Measurements from ENCODE around the gene ANKRD55. TPM values are rescaled to one million over a fixed set of nuclear protein-coding genes. Genes with fewer than 3 reads are reported as not detected.

The ANKRD55 gene
- total and polyA plus RNA-seq, 2 donors (not counting 3 experiments of a cell fraction or from before 2014, with no cell fraction given): 1.4 to 2.1 TPM

DNA sequence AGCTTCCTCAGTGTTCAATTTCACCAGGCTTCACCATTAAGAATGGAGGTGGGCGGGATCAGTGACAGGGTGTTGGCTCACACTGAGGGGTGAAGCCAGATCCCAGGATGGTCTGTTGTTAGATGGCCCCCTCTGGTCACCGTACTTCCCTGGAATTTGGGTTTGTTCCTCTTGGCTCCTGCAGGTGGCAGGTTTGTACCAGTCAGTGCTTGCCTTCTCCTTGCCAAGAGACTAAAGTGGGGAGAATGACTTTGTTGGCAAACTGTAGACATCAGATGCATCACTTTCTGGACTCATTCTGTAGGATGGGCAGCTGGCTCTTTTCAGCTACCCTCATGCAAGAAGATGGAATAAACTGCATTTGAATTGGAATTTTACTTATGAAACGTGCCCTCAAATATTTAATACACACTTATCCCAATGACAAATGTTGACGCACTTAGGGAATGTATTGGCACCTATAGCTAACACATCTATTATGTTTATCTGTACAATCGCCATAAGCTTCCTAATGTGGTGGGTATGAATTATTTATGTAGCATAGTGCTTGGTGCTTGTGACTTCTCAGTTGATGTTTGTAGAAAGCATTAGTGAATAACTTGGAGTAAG, 31.4 kb upstream of the ANKRD55 start:
- no peaks in the 10 kb centered on the region for H3K4me1 ChIP-seq (ENCODE audit: control insufficient read depth, extremely low read depth, insufficient read depth, low read length)
- ChIA-PET CTCF (interaction anchor here (0.9 to 3.3 kb wide), 6 partner anchors 33 to 873 kb away, joined by 3 to 20 read pairs (median 4); no protein-coding TSS in a partner anchor), POLR2A (interaction anchor here (0.6 kb wide), 1 partner anchor 565 kb away, joined by 3 read pairs; no protein-coding TSS in a partner anchor)
- H3K79me2 ChIP-seq (ENCODE audit: control insufficient read depth, insufficient read depth, low read length): no peaks in the 10 kb centered on the region
- dilution Hi-C loops (cut with MboI; ENCODE audit: extremely low pct_ligation_motif_present, low sequenced_read_pairs) (no loop called here), intact Hi-C loops (cut with micrococcal nuclease) (loop anchor here (5.0 kb wide), 1 partner anchor 52 kb away; no protein-coding TSS in a partner anchor)
- H3K4me2 ChIP-seq (ENCODE audit: insufficient read depth, low read length): no peak overlapping the region
- H2AFZ ChIP-seq (ENCODE audit: low read depth, low read length): no peak overlapping the region
- no peaks in the 10 kb centered on the region for H3K36me3 ChIP-seq (ENCODE audit: control insufficient read depth in 2 of 2, extremely low read depth in 1 of 2, insufficient read depth in 2 of 2, low read length in 2 of 2)
- H3K9me3 ChIP-seq (replicated peaks; ENCODE audit: control insufficient read depth, insufficient read depth, low read length): no peaks in the 10 kb centered on the region
- H4K20me1 ChIP-seq (replicated peaks; ENCODE audit: control insufficient read depth, extremely low read depth, insufficient read depth, low read length): no peaks in the 10 kb centered on the region
- no peak overlapping the region for H3K27ac ChIP-seq (ENCODE audit: insufficient read depth, low read depth, low read length)
- DNase-seq (ENCODE audit: low read depth, low spot score) (no peak), FAIRE-seq (peak; percentile 48)
- no peaks in the 10 kb centered on the region for H3K9me1 ChIP-seq (replicated peaks; ENCODE audit: control insufficient read depth, extremely low read depth, insufficient read depth, low read length)
- no TSS peak for BruUV-seq (replicated peaks)
- no peak overlapping the region for H3K4me3 ChIP-seq (replicated peaks in 1 of 3; ENCODE audit: insufficient read depth in 1 of 3, low read depth in 1 of 3, low read length in 3 of 3)
- no peak for TF ChIP-seq JUN (IDR thresholded peaks at IDR 0.05; ENCODE audit: borderline replicate concordance, insufficient read depth, insufficient read length, low read depth)
- TF ChIP-seq, protein P1, sequence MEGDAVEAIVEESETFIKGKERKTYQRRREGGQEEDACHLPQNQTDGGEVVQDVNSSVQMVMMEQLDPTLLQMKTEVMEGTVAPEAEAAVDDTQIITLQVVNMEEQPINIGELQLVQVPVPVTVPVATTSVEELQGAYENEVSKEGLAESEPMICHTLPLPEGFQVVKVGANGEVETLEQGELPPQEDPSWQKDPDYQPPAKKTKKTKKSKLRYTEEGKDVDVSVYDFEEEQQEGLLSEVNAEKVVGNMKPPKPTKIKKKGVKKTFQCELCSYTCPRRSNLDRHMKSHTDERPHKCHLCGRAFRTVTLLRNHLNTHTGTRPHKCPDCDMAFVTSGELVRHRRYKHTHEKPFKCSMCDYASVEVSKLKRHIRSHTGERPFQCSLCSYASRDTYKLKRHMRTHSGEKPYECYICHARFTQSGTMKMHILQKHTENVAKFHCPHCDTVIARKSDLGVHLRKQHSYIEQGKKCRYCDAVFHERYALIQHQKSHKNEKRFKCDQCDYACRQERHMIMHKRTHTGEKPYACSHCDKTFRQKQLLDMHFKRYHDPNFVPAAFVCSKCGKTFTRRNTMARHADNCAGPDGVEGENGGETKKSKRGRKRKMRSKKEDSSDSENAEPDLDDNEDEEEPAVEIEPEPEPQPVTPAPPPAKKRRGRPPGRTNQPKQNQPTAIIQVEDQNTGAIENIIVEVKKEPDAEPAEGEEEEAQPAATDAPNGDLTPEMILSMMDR (IDR thresholded peaks at IDR 0.05; ENCODE audit: extremely low read depth in 1 of 2, insufficient read depth in 1 of 2, low read depth in 1 of 2, low read length in 2 of 2): peak; percentile 45 to 54
- H3K27me3 ChIP-seq (ENCODE audit: control insufficient read depth in 2 of 2, insufficient read depth in 2 of 2, low read length in 2 of 2): no peaks in the 10 kb centered on the region
- H3K9ac ChIP-seq (replicated peaks; ENCODE audit: extremely low read depth, insufficient read depth, low read length): no peak overlapping the region

DNA sequence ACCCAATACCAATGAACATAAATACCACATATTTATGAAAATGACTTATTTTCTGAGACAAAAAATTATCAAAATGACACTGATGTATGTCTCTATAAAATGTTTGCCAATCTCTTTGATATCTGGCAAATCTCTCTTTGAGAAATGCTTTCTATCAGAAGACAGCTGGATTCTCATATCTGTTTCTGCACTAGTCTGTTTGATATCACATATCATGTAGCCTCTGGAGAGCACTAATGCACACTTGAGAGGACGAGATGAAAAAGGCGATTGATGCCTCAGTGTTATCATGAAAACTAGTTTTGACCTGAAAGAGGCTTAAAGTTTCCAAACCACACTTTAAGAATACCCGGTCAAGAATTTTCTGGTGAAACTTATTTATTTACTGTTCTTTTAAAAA, 29.1 kb upstream of the ANKRD55 start:
- TF ChIP-seq GATA2 (IDR thresholded peaks at IDR 0.05; ENCODE audit: insufficient read depth, insufficient read length, low read depth, low read length) (no peak), FOS (IDR thresholded peaks at IDR 0.05; ENCODE audit: borderline replicate concordance, insufficient read depth, low read length) (no peak), EZH2 (IDR thresholded peaks at IDR 0.05; ENCODE audit: borderline replicate concordance, low read depth, low read length, severe bottlenecking) (no peak), MAX (IDR thresholded peaks at IDR 0.05; ENCODE audit: insufficient read depth, insufficient read length) (no peak), POLR2AphosphoS5 (IDR thresholded peaks at IDR 0.05; ENCODE audit: insufficient read depth, low read depth, low read length) (no peak), POLR2A (IDR thresholded peaks at IDR 0.05; ENCODE audit: low read depth, low read length) (no peak), JUN (IDR thresholded peaks at IDR 0.05; ENCODE audit: borderline replicate concordance, insufficient read depth, insufficient read length, low read depth) (no peak), MYC (IDR thresholded peaks at IDR 0.05; ENCODE audit: low read depth, low read length) (no peak)
- TF ChIP-seq, protein P1 (IDR thresholded peaks at IDR 0.05; ENCODE audit: extremely low read depth in 1 of 2, insufficient read depth in 1 of 2, low read depth in 1 of 2, low read length in 2 of 2): no peak
- no peak overlapping the region for H3K9ac ChIP-seq (replicated peaks; ENCODE audit: extremely low read depth, insufficient read depth, low read length)
- H4K20me1 ChIP-seq (replicated peaks; ENCODE audit: control insufficient read depth, extremely low read depth, insufficient read depth, low read length): no peaks in the 10 kb centered on the region
- H2AFZ ChIP-seq (ENCODE audit: low read depth, low read length): no peak overlapping the region
- CTCF ChIA-PET: interaction anchor here (3.3 kb wide), 1 partner anchor 576 kb away, joined by 20 read pairs; no protein-coding TSS in a partner anchor
- DNase-seq (ENCODE audit: low read depth, low spot score): no peak
- no peaks in the 10 kb centered on the region for H3K27me3 ChIP-seq (ENCODE audit: control insufficient read depth in 2 of 2, insufficient read depth in 2 of 2, low read length in 2 of 2)
- dilution Hi-C loops (cut with MboI; ENCODE audit: extremely low pct_ligation_motif_present, low sequenced_read_pairs): no loop called here
- no peak overlapping the region for H3K27ac ChIP-seq (ENCODE audit: insufficient read depth, low read depth, low read length)
- intact Hi-C loops (cut with micrococcal nuclease): no loop called here
- H3K4me3 ChIP-seq (replicated peaks in 1 of 3; ENCODE audit: insufficient read depth in 1 of 3, low read depth in 1 of 3, low read length in 3 of 3): no peak overlapping the region
- POLR2A ChIA-PET: no interaction called here
- H3K9me1 ChIP-seq (replicated peaks; ENCODE audit: control insufficient read depth, extremely low read depth, insufficient read depth, low read length): no peaks in the 10 kb centered on the region
- H3K4me2 ChIP-seq (ENCODE audit: insufficient read depth, low read length): no peak overlapping the region
- no TSS peak for BruUV-seq (replicated peaks)
- FAIRE-seq: no peak
- no peaks in the 10 kb centered on the region for H3K9me3 ChIP-seq (replicated peaks; ENCODE audit: control insufficient read depth, insufficient read depth, low read length)
- no peaks in the 10 kb centered on the region for H3K79me2 ChIP-seq (ENCODE audit: control insufficient read depth, insufficient read depth, low read length)
- no peaks in the 10 kb centered on the region for H3K4me1 ChIP-seq (ENCODE audit: control insufficient read depth, extremely low read depth, insufficient read depth, low read length)
- H3K36me3 ChIP-seq (ENCODE audit: control insufficient read depth in 2 of 2, extremely low read depth in 1 of 2, insufficient read depth in 2 of 2, low read length in 2 of 2): no peaks in the 10 kb centered on the region

All from endothelial cell of umbilical vein (primary cell).